Nephron progenitor cell (in vitro differentiated cells): ENCODE measurements around the gene FRMD1.

ENCODE experiments used
- DNase-seq: peaks from one replicate; pipeline ENCODE4 v3.0.0; 2021
- H3K27ac Mint-ChIP-seq: 2 replicates; pipeline ENCODE4 v1.8.0; 2021; ENCODE audit warnings: mild to moderate bottlenecking, moderate library complexity, mixed read lengths
- H3K27me3 Mint-ChIP-seq: 2 replicates; pipeline ENCODE4 v1.8.0; 2021; ENCODE audit warnings: mild to moderate bottlenecking, low read depth, mixed read lengths; ENCODE audit not compliant: poor library complexity
- H3K36me3 Mint-ChIP-seq: 2 replicates; pipeline ENCODE4 v1.8.0; 2021; ENCODE audit warnings: low read depth, mixed read lengths
- H3K4me1 Mint-ChIP-seq: 2 replicates; pipeline ENCODE4 v1.8.0; 2021; ENCODE audit warnings: mixed read lengths
- H3K4me3 Mint-ChIP-seq: 2 replicates; pipeline ENCODE4 v1.8.0; 2021; ENCODE audit warnings: mild to moderate bottlenecking, moderate library complexity, mixed read lengths
- H3K9me3 Mint-ChIP-seq: 2 replicates; pipeline ENCODE4 v1.8.0; 2021; ENCODE audit warnings: mild to moderate bottlenecking, moderate library complexity, mixed read lengths
- CTCF ChIP-seq: fragments of 200-600 bp; sonication (generic); IDR thresholded peaks from 2 replicates; pipeline ENCODE4 v1.5.0; 2021; ENCODE audit warnings: antibody characterized with exemption

FRMD1 gene

DNA sequence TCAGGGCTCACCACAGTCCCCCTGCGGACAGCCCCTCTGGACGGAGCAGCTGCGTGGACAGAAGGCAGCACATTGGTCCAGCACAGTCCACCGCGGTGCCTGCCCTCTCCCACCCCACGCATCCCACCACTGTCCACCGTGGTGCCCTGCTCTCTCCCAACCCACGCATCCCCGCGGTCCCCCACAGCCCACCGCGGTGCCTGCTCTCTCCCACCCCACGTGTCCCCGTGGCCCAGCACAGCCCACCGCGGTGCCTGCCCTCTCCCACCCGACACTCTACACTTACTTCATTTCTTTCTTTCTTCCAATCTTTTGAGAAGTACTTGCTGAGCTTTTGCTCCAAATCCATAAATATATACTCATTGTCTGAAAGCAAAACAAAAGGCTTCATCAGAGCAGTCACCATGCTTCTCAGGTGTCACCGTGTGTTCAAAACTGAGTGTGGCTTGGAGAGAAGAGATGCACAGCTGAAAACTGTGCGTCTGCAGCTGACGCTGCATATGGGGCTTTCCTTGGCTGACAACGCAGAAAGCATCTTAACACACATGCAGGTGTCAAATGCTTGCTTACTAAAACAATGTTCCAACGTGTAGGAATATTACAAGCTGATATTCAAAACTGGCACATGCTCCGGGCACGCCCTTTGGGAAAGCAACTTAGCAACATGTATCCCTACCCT, 11.8 kb downstream of the FRMD1 start:
- DNase-seq: no peak
- H3K4me3 Mint-ChIP-seq: no peak overlapping the region
- no peak for TF ChIP-seq CTCF
- no peaks in the 10 kb centered on the region for H3K36me3 Mint-ChIP-seq
- H3K4me1 Mint-ChIP-seq: no peaks in the 10 kb centered on the region
- H3K27me3 Mint-ChIP-seq: peaks cover 9% of the 10 kb centered on the region
- H3K9me3 Mint-ChIP-seq: no peaks in the 10 kb centered on the region
- H3K27ac Mint-ChIP-seq: no peak overlapping the region

GRCh38 chr6:168064226-168064807, 14.7 kb downstream of the FRMD1 start:
- H3K27me3 Mint-ChIP-seq: peaks cover 9% of the 10 kb centered on the region
- H3K4me1 Mint-ChIP-seq: peaks cover 10% of the 10 kb centered on the region
- no peak overlapping the region for H3K27ac Mint-ChIP-seq
- no peak overlapping the region for H3K4me3 Mint-ChIP-seq
- TF ChIP-seq CTCF: no peak
- no peaks in the 10 kb centered on the region for H3K9me3 Mint-ChIP-seq
- no peak for DNase-seq
- no peaks in the 10 kb centered on the region for H3K36me3 Mint-ChIP-seq

DNA sequence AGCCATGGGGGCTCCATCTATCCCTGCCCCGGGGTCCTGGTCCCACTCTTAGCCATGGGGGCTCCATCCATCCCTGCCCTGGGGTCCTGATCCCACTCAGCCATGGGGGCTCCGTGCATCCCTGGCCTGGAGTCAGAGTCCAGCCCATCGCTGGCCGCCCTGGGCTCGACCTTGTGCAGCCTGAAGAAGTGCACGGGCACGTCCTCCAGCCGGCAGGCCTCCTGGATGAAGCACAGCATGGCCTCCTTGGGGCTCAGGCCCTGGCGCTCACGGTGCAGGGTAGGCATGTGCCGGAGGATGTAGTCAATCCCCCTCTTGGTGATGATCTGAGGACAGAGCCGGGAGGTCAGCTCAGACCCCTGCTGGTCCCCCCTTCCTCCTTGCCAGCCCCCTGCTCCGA, 15.6 kb downstream of the FRMD1 start:
- no peak for DNase-seq
- no peaks in the 10 kb centered on the region for H3K36me3 Mint-ChIP-seq
- H3K4me1 Mint-ChIP-seq: peaks cover 10% of the 10 kb centered on the region
- no peak for TF ChIP-seq CTCF
- H3K27ac Mint-ChIP-seq: no peak overlapping the region
- H3K4me3 Mint-ChIP-seq: no peak overlapping the region
- H3K9me3 Mint-ChIP-seq: no peaks in the 10 kb centered on the region
- H3K27me3 Mint-ChIP-seq: peaks cover 7% of the 10 kb centered on the region

DNA sequence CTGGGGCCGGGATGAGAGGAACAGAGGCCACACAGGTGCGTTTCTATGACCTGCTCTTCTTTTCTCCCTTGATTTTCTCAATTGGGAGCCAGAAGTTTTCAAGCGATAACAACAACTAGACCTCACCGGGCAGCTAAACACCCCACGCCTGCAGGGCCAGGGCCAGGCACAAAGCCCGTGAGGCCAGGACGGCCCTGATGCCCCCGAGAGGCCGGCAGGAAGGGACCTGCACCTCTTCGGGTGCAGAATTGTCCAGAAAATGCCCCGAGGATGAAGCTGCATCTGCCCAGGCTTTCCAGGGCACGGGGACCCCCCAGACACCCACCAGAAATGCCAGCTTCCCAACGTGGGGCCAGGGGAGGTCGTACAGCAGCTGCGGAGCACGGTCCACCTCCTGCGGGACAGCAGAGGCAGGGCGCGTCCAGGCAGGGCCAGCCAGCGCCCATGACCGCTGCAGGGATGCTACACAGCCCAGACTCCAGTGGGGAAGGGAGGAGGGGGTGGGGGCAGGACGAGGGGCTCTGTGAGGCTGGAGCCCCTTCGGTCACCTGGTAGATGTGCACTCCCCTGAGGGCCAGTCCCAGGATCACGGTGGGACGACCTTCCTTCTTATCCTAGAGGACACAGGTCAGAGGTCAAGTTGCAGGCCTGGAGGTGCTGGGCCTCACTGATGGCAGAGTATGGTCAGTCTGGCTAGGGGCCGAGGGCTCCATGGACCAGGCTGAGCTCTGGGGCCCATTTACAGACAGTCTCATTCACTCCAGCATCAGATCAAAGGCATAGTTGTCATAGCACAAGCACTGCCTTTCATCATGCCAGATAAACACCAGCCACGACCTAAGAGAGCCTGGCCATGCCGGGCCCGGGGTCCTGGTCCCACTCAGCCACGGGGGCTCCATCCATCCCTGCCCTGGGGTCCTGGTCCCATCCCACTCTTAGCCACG, 16.4 kb downstream of the FRMD1 start:
- no peaks in the 10 kb centered on the region for H3K9me3 Mint-ChIP-seq
- H3K27me3 Mint-ChIP-seq: peaks cover 3% of the 10 kb centered on the region
- no peak for TF ChIP-seq CTCF
- peaks cover 14% of the 10 kb centered on the region for H3K4me1 Mint-ChIP-seq
- no peak overlapping the region for H3K4me3 Mint-ChIP-seq
- DNase-seq: no peak
- H3K36me3 Mint-ChIP-seq: no peaks in the 10 kb centered on the region
- no peak overlapping the region for H3K27ac Mint-ChIP-seq

GRCh38 chr6:168061269-168062210, 17.5 kb downstream of the FRMD1 start:
- DNase-seq: no peak
- no peak overlapping the region for H3K27ac Mint-ChIP-seq
- H3K4me1 Mint-ChIP-seq: peaks cover 14% of the 10 kb centered on the region
- no peak overlapping the region for H3K4me3 Mint-ChIP-seq
- no peaks in the 10 kb centered on the region for H3K9me3 Mint-ChIP-seq
- TF ChIP-seq CTCF: no peak
- no peaks in the 10 kb centered on the region for H3K27me3 Mint-ChIP-seq
- H3K36me3 Mint-ChIP-seq: no peaks in the 10 kb centered on the region
